WTC11 (cell line): ENCODE data around the gene LMF1. TPM values are rescaled to one million over a fixed set of nuclear protein-coding genes. Genes with fewer than 3 reads are reported as not detected.

Experiments used
- ATAC-seq: fragments of 200-7000 bp; cut with Tn5 transposase; 2 replicates; pipeline ENCODE4 v1.10.0; 2021; ENCODE audit warnings: mild to moderate bottlenecking, moderate library complexity
- CTCF ChIA-PET: fragments of 300-600 bp; sonication (Branson Sonifier 250); formaldehyde crosslinking; loops from one replicate; lab custom pipeline; 2021; ENCODE audit warnings: antibody characterized with exemption; lab: Charles Lee
- POLR2A ChIA-PET: fragments of 350-600 bp; sonication (Branson Sonifier 250); formaldehyde crosslinking; loops from one replicate; lab custom pipeline; 2021; ENCODE audit warnings: antibody characterized with exemption; lab: Charles Lee
- DNase-seq: peaks from one replicate; pipeline ENCODE4 v3.0.0; 2021; ENCODE audit warnings: low spot score
- H3K27ac Mint-ChIP-seq: 2 replicates; pipeline ENCODE4 v1.8.0; 2021; ENCODE audit warnings: mixed read lengths
- H3K27me3 Mint-ChIP-seq: 2 replicates; pipeline ENCODE4 v1.8.0; 2021; ENCODE audit warnings: low read depth, mild to moderate bottlenecking, moderate library complexity, mixed read lengths
- H3K36me3 Mint-ChIP-seq: 2 replicates; pipeline ENCODE4 v1.8.0; 2021; ENCODE audit warnings: mixed read lengths
- H3K4me1 Mint-ChIP-seq: 2 replicates; pipeline ENCODE4 v1.8.0; 2022; ENCODE audit warnings: mixed read lengths
- H3K4me3 Mint-ChIP-seq: 2 replicates; pipeline ENCODE4 v1.8.0; 2021; ENCODE audit warnings: mild to moderate bottlenecking, moderate library complexity, mixed read lengths
- H3K9me3 Mint-ChIP-seq: 2 replicates; pipeline ENCODE4 v1.8.0; 2021; ENCODE audit warnings: mixed read lengths
- ATF2 ChIP-seq: sonication (generic); formaldehyde crosslinking; IDR thresholded peaks from 2 replicates; pipeline ENCODE4 v1.8.1; 2022; ENCODE audit warnings: low read depth, missing genetic modification reagents, borderline replicate concordance
- JAZF1 ChIP-seq: fragments of 250-450 bp; sonication (Bioruptor Pico); IDR thresholded peaks from 2 replicates; pipeline ENCODE4 v1.9.0; 2021; ENCODE audit warnings: moderate library complexity, mild to moderate bottlenecking, inconsistent platforms
- KAT7 ChIP-seq: sonication (generic); formaldehyde crosslinking; IDR thresholded peaks from 2 replicates; pipeline ENCODE4 v1.8.1; 2023; ENCODE audit warnings: missing genetic modification reagents, mild to moderate bottlenecking, borderline replicate concordance
- MAX ChIP-seq: sonication (generic); formaldehyde crosslinking; IDR thresholded peaks from 2 replicates; pipeline ENCODE4 v1.8.0; 2022; ENCODE audit warnings: mild to moderate bottlenecking, missing genetic modification reagents
- MLX ChIP-seq: sonication (generic); formaldehyde crosslinking; IDR thresholded peaks from 2 replicates; pipeline ENCODE4 v1.8.1; 2023; ENCODE audit warnings: mild to moderate bottlenecking, missing genetic modification reagents, moderate library complexity
- NR3C1 ChIP-seq: sonication (generic); formaldehyde crosslinking; conservative IDR thresholded peaks from 2 replicates; pipeline ENCODE4 v1.8.1; 2023; ENCODE audit warnings: low read depth, mild to moderate bottlenecking, missing genetic modification reagents
- SMAD3 ChIP-seq: sonication (generic); formaldehyde crosslinking; IDR thresholded peaks from 2 replicates; pipeline ENCODE4 v1.8.0; 2022; ENCODE audit warnings: missing genetic modification reagents, mild to moderate bottlenecking, borderline replicate concordance
- SP1 ChIP-seq: sonication (generic); formaldehyde crosslinking; conservative IDR thresholded peaks from 2 replicates; pipeline ENCODE4 v1.8.1; 2022; ENCODE audit warnings: missing genetic modification reagents
- STAT6 ChIP-seq: sonication (generic); formaldehyde crosslinking; conservative IDR thresholded peaks from 2 replicates; pipeline ENCODE4 v1.8.1; 2023; ENCODE audit warnings: mild to moderate bottlenecking, low read depth, missing genetic modification reagents, moderate library complexity
- TP53 ChIP-seq: sonication (generic); formaldehyde crosslinking; IDR thresholded peaks from 2 replicates; pipeline ENCODE4 v1.8.1; 2023; ENCODE audit warnings: mild to moderate bottlenecking, missing genetic modification reagents
- USF1 ChIP-seq: sonication (generic); formaldehyde crosslinking; IDR thresholded peaks from 2 replicates; pipeline ENCODE4 v1.8.0; 2022; ENCODE audit warnings: mild to moderate bottlenecking, missing genetic modification reagents
- ZBTB43 ChIP-seq: sonication (generic); formaldehyde crosslinking; IDR thresholded peaks from 2 replicates; pipeline ENCODE4 v1.8.1; 2023; ENCODE audit warnings: mild to moderate bottlenecking, missing genetic modification reagents
- ZNF281 ChIP-seq: sonication (generic); formaldehyde crosslinking; IDR thresholded peaks from 2 replicates; pipeline ENCODE4 v1.8.0; 2023; ENCODE audit warnings: mild to moderate bottlenecking, missing genetic modification reagents
- ZNF423 ChIP-seq: fragments of 250-450 bp; sonication (Bioruptor Pico); IDR thresholded peaks from 2 replicates; pipeline ENCODE4 v2.1.2; 2022; ENCODE audit warnings: mild to moderate bottlenecking, moderate library complexity
- ZSCAN18 ChIP-seq: fragments of 250-450 bp; sonication (Bioruptor Pico); IDR thresholded peaks from 2 replicates; pipeline ENCODE4 v2.1.2; 2022; ENCODE audit warnings: mild to moderate bottlenecking, moderate library complexity
- total RNA-seq: library from RNA; stranded (reverse); gene quantifications from 3 replicates; pipeline ENCODE4 v1.2.3, GENCODE V29; 2021

The LMF1 gene
- total RNA-seq, 1 experiment from 2014 or later = 10.5 TPM

- no peak overlapping the region for H3K4me3 Mint-ChIP-seq
- no peak overlapping the region for H3K27ac Mint-ChIP-seq
- POLR2A ChIA-PET = interaction anchor here (0.7 kb wide), 1 partner anchor 707 kb away, joined by 3 read pairs; no protein-coding TSS in a partner anchor
- DNase-seq = no peak
- no peak for ATAC-seq
- H3K4me1 Mint-ChIP-seq = no peaks in the 10 kb centered on the region
- CTCF ChIA-PET = interaction anchor here (1.1 kb wide), 1 partner anchor 196 kb away, joined by 3 read pairs; no protein-coding TSS in a partner anchor
- TF ChIP-seq SMAD3 (CRISPR knock-in tag) (no peak), ZBTB43 (CRISPR knock-in tag) (no peak), USF1 (CRISPR knock-in tag) (no peak), MAX (CRISPR knock-in tag) (no peak), KAT7 (no peak), TP53 (no peak), MLX (CRISPR knock-in tag) (no peak), SP1 (CRISPR knock-in tag) (no peak), STAT6 (CRISPR knock-in tag) (no peak), JAZF1 (no peak), ZNF423 (CRISPR knock-in tag) (no peak), ZSCAN18 (CRISPR knock-in tag) (no peak), ZNF281 (CRISPR knock-in tag) (no peak), ATF2 (no peak), NR3C1 (no peak)
- H3K27me3 Mint-ChIP-seq = peaks cover 5% of the 10 kb centered on the region; the same call in 1 of the 2 replicates
- H3K9me3 Mint-ChIP-seq = peaks cover 17% of the 10 kb centered on the region
- H3K36me3 Mint-ChIP-seq = peaks cover 17% of the 10 kb centered on the region
Observed at GRCh38 chr16:861446-861845, 109.3 kb downstream of the LMF1 start.
